Fibroblast of gingiva (primary cell): ENCODE results near the gene RTP1.

Source experiments
- DNase-seq: peaks from one replicate; pipeline ENCODE4 v3.0.0-alpha.2; 2011; ENCODE audit warnings: low read depth

Gene RTP1

GRCh38 chr3:187242900-187243299, 45.6 kb downstream of the RTP1 start:
- DNase-seq = no peak

GRCh38 chr3:187243933-187244524, 46.7 kb downstream of the RTP1 start:
- DNase-seq = peak; percentile 70

GRCh38 chr3:187247398-187247797, 50.1 kb downstream of the RTP1 start:
- no peak for DNase-seq
